ENCODE measurements around the gene KDM6A.
"Not testable (repeated sequence)": the region's sequence is repeated elsewhere in the genome, so short reads cannot be mapped to it uniquely, and the experiment has no call there.

The KDM6A gene

GRCh38 chrX:44967221-44967620 lies 94.2 kb downstream of the KDM6A start:
- no peak for DNase-seq

GRCh38 chrX:44970709-44971108 lies 97.7 kb downstream of the KDM6A start:
- DNase-seq, result no peak

GRCh38 chrX:44971674-44972073 lies 98.7 kb downstream of the KDM6A start:
- DNase-seq, result no peak

- DNase-seq, result no peak
Observed at GRCh38 chrX:44972132-44972531, 99.1 kb downstream of the KDM6A start.

DNA sequence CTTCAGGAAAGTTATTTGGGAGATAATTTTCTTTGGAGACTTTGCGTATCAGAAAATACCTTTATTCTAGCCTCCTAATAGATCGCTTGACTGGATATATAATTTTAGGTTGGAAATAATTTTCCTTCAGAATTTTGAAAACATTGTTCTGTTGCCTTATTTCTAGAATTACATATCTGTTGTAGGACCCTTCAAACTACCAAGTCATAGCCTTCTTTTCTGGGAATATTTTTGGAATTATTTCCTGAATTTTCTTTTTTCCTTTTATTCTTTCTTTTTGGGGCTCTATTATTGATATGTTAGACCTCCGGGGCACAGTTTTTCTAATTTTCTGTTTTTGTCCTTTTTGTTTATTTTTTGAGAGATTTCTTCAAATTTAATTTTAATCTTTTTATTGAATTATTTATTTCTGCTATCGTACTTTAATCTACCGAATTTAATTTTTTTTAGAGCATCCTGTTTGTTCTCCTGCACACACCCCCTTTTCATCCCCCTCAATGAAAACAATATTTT lies 100.5 kb downstream of the KDM6A start:
- no peak for DNase-seq

GRCh38 chrX:44974451-44974850 lies 101.5 kb downstream of the KDM6A start:
- DNase-seq, result no peak

- no peak for DNase-seq
Observed at GRCh38 chrX:44975666-44976263, 102.8 kb downstream of the KDM6A start.

GRCh38 chrX:44978976-44979375 lies 106.0 kb downstream of the KDM6A start:
- no peak for DNase-seq

GRCh38 chrX:44980403-44980802 lies 107.4 kb downstream of the KDM6A start:
- DNase-seq, result no peak

- no peak for DNase-seq
Observed at GRCh38 chrX:44980883-44981282, 107.9 kb downstream of the KDM6A start.

DNA sequence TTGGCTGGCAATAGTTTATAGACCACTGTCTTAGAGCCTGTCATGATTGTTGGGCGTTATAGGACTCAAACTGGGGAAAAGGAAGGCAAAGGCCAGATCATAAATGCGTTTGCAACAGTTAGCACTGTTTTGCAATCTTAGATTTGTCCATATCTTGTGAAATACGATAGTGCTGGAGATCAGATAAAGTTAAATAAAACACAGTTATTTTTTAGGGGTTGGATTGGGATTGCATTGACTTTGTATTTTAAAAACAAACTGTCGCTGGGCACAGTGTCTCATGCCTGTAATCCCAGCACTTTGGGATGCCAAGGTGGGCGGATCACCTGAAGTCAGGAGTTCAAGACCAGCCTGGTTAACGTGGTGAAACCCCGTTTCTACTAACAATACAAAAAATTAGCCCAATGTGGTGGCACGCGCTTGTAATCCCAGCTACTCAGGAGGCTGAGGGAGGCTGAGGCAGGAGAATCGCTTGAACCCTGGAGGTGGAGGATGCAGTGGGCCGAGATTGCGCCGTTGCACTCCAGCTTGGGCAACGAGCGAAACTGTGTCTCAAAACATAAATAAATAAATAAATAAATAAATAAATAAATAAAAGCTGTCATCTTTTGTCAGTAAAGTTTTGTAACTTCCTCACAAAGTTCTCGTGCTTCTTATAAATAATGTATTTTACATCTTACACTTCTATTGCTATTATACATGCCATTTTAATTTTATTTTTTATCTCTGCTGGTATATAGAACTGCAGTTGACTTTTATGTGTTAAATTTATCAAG lies 117.2 kb downstream of the KDM6A start:
- DNase-seq, result no peak

- no peak for DNase-seq
Observed at GRCh38 chrX:44992775-44993174, 119.8 kb downstream of the KDM6A start.

GRCh38 chrX:44996277-44996676 lies 123.3 kb downstream of the KDM6A start:
- DNase-seq, result no peak

DNA sequence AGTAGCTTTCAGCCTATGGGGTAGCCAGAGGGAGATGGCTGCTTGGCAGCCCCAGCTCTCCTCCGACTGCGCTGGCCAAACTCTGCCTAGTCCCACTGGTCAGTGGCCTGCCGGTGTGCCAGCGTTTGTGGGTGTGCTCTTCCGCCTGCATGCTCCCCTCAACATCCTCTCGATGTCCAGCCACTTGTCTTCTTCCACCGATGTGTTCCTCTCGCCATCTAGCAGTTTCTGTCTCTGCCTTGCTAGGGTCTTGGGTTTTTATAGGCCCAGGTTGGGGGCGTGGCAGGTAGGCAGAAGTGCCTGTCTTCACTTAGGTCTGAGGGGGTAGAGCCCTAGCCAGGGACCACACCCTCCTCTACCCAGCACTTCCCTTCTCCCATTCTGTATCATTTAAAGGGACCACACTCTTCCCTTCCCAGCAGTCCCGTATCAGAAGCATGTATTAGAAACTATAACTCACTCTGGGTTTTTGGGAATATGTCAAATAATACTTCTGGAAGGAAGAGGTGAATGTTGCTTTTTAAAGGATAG lies 124.4 kb downstream of the KDM6A start:
- DNase-seq, result no peak

DNA sequence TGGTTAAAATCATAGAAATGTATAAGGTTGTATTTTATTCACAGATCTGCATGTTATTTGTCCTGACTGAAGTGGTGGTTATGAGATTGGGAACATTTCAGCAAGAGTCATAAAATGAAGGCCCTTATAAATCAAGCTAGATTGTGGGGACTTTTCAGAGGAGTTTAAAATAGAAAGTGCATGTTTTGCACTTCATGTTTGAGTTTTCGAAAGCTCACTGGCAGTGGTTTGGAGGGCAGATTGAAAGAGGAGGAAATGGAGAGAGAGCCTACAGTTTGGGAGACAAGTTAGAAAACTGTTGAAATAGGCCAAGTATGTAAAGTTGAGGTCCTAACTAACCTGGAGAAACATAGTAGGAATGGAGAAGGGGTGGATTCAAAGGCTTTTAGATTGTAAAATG lies 124.9 kb downstream of the KDM6A start:
- DNase-seq, result no peak

DNA sequence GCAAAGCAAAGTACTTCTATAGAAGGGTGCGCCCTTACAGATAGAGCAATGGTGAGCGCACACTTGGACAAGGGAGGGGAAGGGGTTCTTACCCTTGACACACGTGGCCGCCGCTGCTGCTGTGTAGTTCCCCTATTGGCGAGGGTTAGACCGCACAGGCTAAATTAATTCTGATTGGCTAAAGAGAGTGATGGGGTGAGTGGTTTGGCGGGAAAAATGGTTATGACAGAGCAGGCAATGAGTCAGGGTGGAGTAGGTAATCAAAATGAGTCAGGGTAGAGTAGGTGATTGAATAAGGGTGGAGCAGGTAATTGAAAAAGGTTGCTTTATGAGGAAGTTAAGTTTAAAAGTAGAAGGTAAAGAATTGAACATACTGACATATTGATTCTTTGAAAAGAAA lies 126.2 kb downstream of the KDM6A start:
- not testable (repeated sequence) for DNase-seq

DNA sequence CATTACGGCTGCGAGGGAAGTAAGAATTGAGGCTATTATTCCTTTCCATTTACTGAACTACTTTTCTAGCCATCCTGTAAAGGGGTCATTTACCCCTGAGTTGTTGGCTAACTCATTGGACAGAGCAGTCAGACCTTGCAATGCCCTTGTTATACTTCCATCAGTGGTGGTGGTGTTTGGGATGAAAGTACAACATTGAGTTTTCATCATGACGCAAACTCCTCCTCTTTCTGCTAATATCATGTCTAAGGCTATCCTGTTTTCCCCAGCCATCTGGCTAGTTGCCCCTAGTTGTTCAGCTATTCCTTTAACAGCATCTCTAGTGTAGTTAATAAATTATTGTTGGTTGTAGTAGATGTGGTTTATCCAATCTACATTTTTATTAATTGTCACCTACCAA lies 126.9 kb downstream of the KDM6A start:
- not testable (repeated sequence) for DNase-seq

GRCh38 chrX:45001048-45001447 lies 128.1 kb downstream of the KDM6A start:
- no peak for DNase-seq

GRCh38 chrX:45003085-45003484 lies 130.1 kb downstream of the KDM6A start:
- DNase-seq, result no peak

GRCh38 chrX:45006002-45006800 lies 133.2 kb downstream of the KDM6A start:
- DNase-seq, result no peak

DNA sequence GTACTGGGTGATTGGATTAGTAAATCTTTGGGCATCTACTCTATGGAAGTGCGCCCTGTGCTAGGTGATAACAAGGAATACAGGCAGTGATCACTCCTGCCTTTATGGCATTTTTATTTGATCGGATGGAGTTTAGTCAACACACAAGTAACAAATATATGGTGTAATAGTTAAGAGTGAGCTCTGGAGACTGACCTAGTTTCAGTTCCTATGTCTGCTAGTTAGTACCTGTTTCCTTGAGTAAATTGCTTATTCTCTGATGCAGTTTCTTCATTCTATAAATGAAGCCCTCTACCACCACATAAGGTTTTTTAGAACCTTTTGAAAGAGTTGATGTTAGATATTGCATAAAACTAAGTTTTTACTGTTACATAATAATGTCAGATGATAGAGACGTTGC lies 134.6 kb downstream of the KDM6A start:
- no peak for DNase-seq

DNA sequence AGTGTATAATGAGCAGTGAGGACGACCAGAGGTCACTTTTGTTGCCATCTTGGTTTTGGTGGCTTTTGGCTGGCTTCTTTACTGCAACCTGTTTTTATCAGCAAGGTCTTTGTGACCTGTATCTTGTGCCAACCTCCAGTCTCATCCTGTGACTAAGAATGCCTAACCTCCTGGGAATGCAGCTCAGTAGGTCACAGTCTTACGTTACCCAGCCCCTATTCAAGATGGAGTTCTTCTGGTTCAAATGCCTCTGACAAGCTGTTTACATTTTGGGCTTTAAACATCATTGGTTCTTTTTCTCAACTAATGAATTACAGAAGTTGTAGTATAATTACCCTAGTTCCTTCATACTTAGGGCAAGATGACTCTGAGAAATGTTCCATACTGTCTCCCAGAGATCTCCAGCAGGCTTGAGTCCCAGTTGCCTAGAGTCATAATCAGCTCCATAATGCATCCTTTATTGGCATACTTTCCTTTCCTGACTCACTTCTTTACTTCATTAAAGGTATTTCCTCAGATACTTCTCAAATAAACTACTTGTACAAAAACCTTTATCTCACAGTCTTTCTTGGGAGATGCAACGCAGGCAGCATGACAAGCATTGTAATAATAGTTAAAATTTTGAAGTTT lies 136.5 kb downstream of the KDM6A start:
- no peak for DNase-seq

DNA sequence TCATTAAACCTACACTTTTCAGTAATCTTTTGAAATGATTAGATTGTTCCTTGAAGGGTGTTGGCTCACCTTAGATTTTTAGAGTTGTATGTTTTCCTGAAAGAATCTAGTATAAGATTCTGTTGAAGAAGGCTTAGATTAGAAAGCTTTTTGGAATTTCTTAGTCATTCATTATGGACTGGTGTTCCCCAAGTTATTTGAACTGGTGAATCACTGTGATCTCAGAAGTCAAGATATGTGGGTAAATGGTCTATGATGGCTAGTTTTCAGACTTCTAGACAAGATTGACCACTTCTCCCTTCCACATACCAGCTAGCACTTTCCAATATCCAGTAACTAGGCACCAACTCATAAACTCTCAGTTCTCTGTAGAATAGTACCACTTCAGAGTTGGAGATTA lies 138.1 kb downstream of the KDM6A start:
- DNase-seq, result no peak

All from right hindlimb (tissue), 1 donor.